Calu3 (cell line): ENCODE results near the gene ADAT3. TPM values are rescaled to one million over a fixed set of nuclear protein-coding genes. Genes with fewer than 3 reads are reported as not detected.

Source experiments
- BruUV-seq: library from RNA; stranded (reverse); fragments of 400-500 nt; replicated peaks from 2 replicates; lab custom pipeline; 2021; lab: Mats Ljungman, UMichigan
- CTCF ChIA-PET: fragments of 300-600 bp; sonication (Branson Sonifier 250); formaldehyde crosslinking; loops from one replicate; lab custom pipeline; 2022; ENCODE audit warnings: antibody characterized with exemption; lab: Charles Lee
- DNase-seq: peaks from one replicate; pipeline ENCODE4 v3.0.0; 2022
- H3K27ac Mint-ChIP-seq: one replicate; pipeline ENCODE4 v1.8.0; 2022; ENCODE audit warnings: mixed read lengths; ENCODE audit not compliant: unreplicated experiment
- H3K27me3 Mint-ChIP-seq: one replicate; pipeline ENCODE4 v1.8.0; 2022; ENCODE audit warnings: mixed read lengths; ENCODE audit not compliant: unreplicated experiment
- H3K36me3 Mint-ChIP-seq: one replicate; pipeline ENCODE4 v1.8.0; 2022; ENCODE audit warnings: mild to moderate bottlenecking, moderate library complexity, mixed read lengths; ENCODE audit not compliant: insufficient read depth, unreplicated experiment
- H3K4me1 Mint-ChIP-seq: one replicate; pipeline ENCODE4 v1.8.0; 2022; ENCODE audit warnings: mild to moderate bottlenecking, low read depth, mixed read lengths; ENCODE audit not compliant: unreplicated experiment
- H3K4me3 Mint-ChIP-seq: one replicate; pipeline ENCODE4 v1.8.0; 2022; ENCODE audit warnings: mild to moderate bottlenecking, low read depth, moderate library complexity, mixed read lengths; ENCODE audit not compliant: unreplicated experiment
- H3K9me3 Mint-ChIP-seq: one replicate; pipeline ENCODE4 v1.8.0; 2022; ENCODE audit warnings: low read depth, mixed read lengths; ENCODE audit not compliant: unreplicated experiment
- intact Hi-C: fragments of 100-400 bp; cut with micrococcal nuclease; formaldehyde crosslinking; loops from one replicate; pipeline ENCODE4 v1.10.0; 2022; ENCODE audit not compliant: unreplicated experiment
- total RNA-seq: library from RNA; stranded (reverse); gene quantifications from 2 replicates; pipeline ENCODE4 v1.2.3, GENCODE V29; 2022
- TF ChIP-seq, protein P1 (sequence below): fragments of 200-600 bp; IDR thresholded peaks from one replicate; pipeline ENCODE4 v1.8.0; 2022; ENCODE audit warnings: antibody characterized with exemption; ENCODE audit not compliant: unreplicated experiment

ADAT3 gene
- total RNA-seq, 1 experiment from 2014 or later: 6.7 TPM

DNA sequence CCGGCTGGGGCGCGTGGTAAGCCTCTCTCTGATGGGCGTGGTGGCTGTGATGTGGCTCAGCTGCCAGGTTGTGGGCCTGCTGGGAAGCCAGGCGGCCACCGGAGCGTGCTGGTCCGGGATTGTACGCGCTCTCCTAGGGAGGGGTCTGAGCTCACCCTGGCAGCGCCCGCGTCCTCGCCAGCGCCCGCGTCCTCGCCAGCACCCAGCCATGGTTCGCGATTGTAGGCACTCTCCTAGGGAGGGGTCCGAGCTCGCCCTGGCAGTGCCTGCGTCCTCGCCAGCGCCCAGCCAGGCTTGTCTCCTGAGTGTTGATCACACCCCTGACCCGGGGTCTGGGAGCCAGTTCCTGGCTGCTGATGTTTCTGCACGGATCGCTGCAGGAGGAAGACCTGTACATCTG lies 13.8 kb downstream of the ADAT3 start:
- TF ChIP-seq, protein P1, sequence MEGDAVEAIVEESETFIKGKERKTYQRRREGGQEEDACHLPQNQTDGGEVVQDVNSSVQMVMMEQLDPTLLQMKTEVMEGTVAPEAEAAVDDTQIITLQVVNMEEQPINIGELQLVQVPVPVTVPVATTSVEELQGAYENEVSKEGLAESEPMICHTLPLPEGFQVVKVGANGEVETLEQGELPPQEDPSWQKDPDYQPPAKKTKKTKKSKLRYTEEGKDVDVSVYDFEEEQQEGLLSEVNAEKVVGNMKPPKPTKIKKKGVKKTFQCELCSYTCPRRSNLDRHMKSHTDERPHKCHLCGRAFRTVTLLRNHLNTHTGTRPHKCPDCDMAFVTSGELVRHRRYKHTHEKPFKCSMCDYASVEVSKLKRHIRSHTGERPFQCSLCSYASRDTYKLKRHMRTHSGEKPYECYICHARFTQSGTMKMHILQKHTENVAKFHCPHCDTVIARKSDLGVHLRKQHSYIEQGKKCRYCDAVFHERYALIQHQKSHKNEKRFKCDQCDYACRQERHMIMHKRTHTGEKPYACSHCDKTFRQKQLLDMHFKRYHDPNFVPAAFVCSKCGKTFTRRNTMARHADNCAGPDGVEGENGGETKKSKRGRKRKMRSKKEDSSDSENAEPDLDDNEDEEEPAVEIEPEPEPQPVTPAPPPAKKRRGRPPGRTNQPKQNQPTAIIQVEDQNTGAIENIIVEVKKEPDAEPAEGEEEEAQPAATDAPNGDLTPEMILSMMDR: no peak
- Mint-ChIP-seq H3K4me1 (no peaks in the 10 kb centered on the region), H3K4me3 (no peak overlapping the region), H3K9me3 (no peaks in the 10 kb centered on the region), H3K27me3 (no peaks in the 10 kb centered on the region), H3K27ac (no peak overlapping the region), H3K36me3 (peaks cover 19% of the 10 kb centered on the region)
- CTCF ChIA-PET: no interaction called here
- intact Hi-C loops: no loop called here
- no peak for DNase-seq
- BruUV-seq: no TSS peak

DNA sequence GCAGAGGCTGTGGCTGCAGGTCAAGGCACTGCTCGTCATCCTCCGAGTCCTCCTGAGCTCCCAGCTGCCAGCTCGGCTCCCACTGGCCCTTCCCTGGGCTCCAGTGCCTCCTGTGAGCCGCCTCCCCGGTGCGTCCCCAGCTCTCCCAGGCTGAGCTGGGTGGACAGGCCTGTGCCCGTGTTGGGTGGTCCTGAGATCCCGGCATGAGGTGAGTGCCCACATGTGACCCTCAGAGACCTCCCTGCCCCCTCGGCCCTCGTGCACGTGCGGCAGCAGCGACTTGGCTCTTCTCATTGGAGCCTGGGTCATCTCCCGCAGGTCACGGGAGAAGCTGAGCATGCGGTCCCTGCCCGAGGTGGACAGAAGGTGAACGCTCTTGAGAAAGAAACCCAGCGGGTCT lies 15.4 kb downstream of the ADAT3 start:
- intact Hi-C loops: no loop called here
- Mint-ChIP-seq H3K27ac (no peak overlapping the region), H3K9me3 (no peaks in the 10 kb centered on the region), H3K4me1 (no peaks in the 10 kb centered on the region), H3K27me3 (no peaks in the 10 kb centered on the region), H3K4me3 (no peak overlapping the region), H3K36me3 (peaks cover 28% of the 10 kb centered on the region)
- no peak for DNase-seq
- BruUV-seq: no TSS peak
- CTCF ChIA-PET: no interaction called here
- TF ChIP-seq, protein P1: no peak

DNA sequence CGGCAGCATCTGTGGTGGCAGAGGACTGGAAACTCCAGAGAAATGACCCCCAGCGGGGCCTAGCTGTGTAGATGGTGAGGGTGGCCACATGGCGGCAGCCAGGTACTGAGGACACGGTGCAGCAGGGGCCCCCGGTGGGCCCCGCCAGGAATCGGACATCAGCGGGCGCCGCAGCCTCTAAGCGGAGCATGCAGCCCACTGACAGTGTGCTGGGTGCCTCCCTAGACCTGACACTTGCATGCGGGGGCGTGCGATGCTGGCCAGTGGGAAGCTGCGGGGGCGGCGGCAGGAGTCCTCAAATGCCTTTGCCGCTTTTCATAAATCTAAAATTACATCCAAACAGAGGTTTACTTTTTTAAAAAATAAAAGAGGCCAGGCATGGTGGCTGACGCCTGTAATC lies 16.1 kb downstream of the ADAT3 start:
- TF ChIP-seq, protein P1: no peak
- DNase-seq: no peak
- intact Hi-C loops: no loop called here
- CTCF ChIA-PET: no interaction called here
- Mint-ChIP-seq H3K4me1 (no peaks in the 10 kb centered on the region), H3K9me3 (no peaks in the 10 kb centered on the region), H3K27ac (no peak overlapping the region), H3K27me3 (no peaks in the 10 kb centered on the region), H3K4me3 (no peak overlapping the region), H3K36me3 (peaks cover 28% of the 10 kb centered on the region)
- BruUV-seq: no TSS peak

DNA sequence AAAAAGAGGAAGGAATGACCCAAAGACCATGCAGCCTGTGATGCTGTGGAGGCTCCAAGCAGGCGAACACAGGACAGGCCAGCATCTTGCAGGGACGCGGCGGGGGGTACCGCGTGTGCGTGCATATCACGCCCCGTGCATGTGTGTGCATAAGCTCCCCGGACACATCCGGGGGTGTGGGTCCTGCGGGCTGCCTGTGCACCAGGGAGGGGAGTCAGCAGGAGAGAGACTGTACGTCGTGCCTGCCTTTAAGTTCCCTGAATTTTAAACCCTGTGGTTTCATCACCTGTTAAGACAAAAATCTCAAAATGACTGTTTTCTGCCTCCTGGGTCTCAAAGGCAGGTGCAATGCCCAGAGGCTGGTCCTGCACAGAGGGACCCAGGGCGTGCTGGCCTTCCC lies 16.6 kb downstream of the ADAT3 start:
- DNase-seq: no peak
- CTCF ChIA-PET: no interaction called here
- peaks cover 28% of the 10 kb centered on the region for H3K36me3 Mint-ChIP-seq
- no peak overlapping the region for H3K4me3 Mint-ChIP-seq
- intact Hi-C loops: no loop called here
- no TSS peak for BruUV-seq
- no peaks in the 10 kb centered on the region for H3K4me1 Mint-ChIP-seq
- H3K27me3 Mint-ChIP-seq: no peaks in the 10 kb centered on the region
- no peak overlapping the region for H3K27ac Mint-ChIP-seq
- TF ChIP-seq, protein P1: no peak
- H3K9me3 Mint-ChIP-seq: no peaks in the 10 kb centered on the region
